MM.1S (cell line): ENCODE data around the gene SPACA9.

Source experiments
- DNase-seq: peaks from one replicate; pipeline ENCODE4 v3.0.0-alpha.2; 2015
- H2AFZ ChIP-seq: fragments of 300-600 bp; sonication (generic); 2 replicates; pipeline ENCODE4 v1.6.0; 2016; ENCODE audit warnings: antibody characterized with exemption, low read length
- H3F3A ChIP-seq: fragments of 300-600 bp; sonication (generic); 2 replicates; pipeline ENCODE4 v1.6.1; 2016; ENCODE audit warnings: mild to moderate bottlenecking, antibody characterized with exemption, low read length, moderate library complexity, mixed read lengths; ENCODE audit not compliant: insufficient read depth
- H3K27ac ChIP-seq: fragments of 300-600 bp; sonication (generic); 2 replicates; pipeline ENCODE4 v1.5.1; 2016; ENCODE audit warnings: mild to moderate bottlenecking, low read length
- H3K27me3 ChIP-seq: fragments of 300-600 bp; sonication (generic); replicated peaks from 2 replicates; pipeline ENCODE4 v1.6.0; 2016; ENCODE audit warnings: low read length; ENCODE audit not compliant: insufficient read depth
- H3K36me3 ChIP-seq: fragments of 300-600 bp; sonication (generic); replicated peaks from 2 replicates; pipeline ENCODE4 v1.6.1; 2016; ENCODE audit warnings: mild to moderate bottlenecking, low read length, mixed read lengths; ENCODE audit not compliant: insufficient read depth
- H3K4me1 ChIP-seq: fragments of 300-600 bp; sonication (generic); 2 replicates; pipeline ENCODE4 v1.6.1; 2016; ENCODE audit warnings: low read length, mixed read lengths
- H3K4me2 ChIP-seq: fragments of 300-600 bp; sonication (generic); 2 replicates; pipeline ENCODE4 v1.6.0; 2016; ENCODE audit warnings: low read depth, low read length
- H3K4me3 ChIP-seq: fragments of 300-600 bp; sonication (generic); 2 replicates; pipeline ENCODE4 v1.5.1; 2016; ENCODE audit warnings: low read length, mixed read lengths
- H3K79me2 ChIP-seq: fragments of 300-600 bp; sonication (generic); 2 replicates; pipeline ENCODE4 v1.6.1; 2016; ENCODE audit warnings: mixed run types, low read length, mixed read lengths
- H3K9ac ChIP-seq: fragments of 300-600 bp; sonication (generic); 2 replicates; pipeline ENCODE4 v1.6.1; 2016; ENCODE audit warnings: low read length, mixed read lengths
- H3K9me2 ChIP-seq: fragments of 300-600 bp; sonication (generic); replicated peaks from 2 replicates; pipeline ENCODE4 v1.6.1; 2016; ENCODE audit warnings: mild to moderate bottlenecking, low read length, mixed read lengths; ENCODE audit not compliant: insufficient read depth
- H3K9me3 ChIP-seq: fragments of 300-600 bp; sonication (generic); replicated peaks from 2 replicates; pipeline ENCODE4 v1.6.1; 2016; ENCODE audit warnings: mild to moderate bottlenecking, low read length, mixed read lengths; ENCODE audit not compliant: insufficient read depth
- H4K20me1 ChIP-seq: fragments of 300-600 bp; sonication (generic); 2 replicates; pipeline ENCODE4 v1.6.1; 2016; ENCODE audit warnings: mild to moderate bottlenecking, low read length, moderate library complexity, mixed read lengths; ENCODE audit not compliant: insufficient read depth
- EZH2 ChIP-seq: fragments of 300-600 bp; sonication (generic); optimal IDR thresholded peaks from 2 replicates; pipeline ENCODE3; 2017; ENCODE audit warnings: low read depth, mild to moderate bottlenecking, antibody characterized with exemption, low read length, mixed read lengths
- EZH2phosphoT487 ChIP-seq: fragments of 300-600 bp; sonication (generic); IDR thresholded peaks from 2 replicates; pipeline ENCODE4 v1.6.1; 2018; ENCODE audit warnings: antibody characterized with exemption, low read length
- TF ChIP-seq, protein P1 (sequence below): fragments of 300-600 bp; sonication (generic); IDR thresholded peaks from 2 replicates; pipeline ENCODE4 v1.5.1; 2016; ENCODE audit warnings: antibody characterized with exemption, low read length, mixed read lengths

SPACA9 gene

DNA sequence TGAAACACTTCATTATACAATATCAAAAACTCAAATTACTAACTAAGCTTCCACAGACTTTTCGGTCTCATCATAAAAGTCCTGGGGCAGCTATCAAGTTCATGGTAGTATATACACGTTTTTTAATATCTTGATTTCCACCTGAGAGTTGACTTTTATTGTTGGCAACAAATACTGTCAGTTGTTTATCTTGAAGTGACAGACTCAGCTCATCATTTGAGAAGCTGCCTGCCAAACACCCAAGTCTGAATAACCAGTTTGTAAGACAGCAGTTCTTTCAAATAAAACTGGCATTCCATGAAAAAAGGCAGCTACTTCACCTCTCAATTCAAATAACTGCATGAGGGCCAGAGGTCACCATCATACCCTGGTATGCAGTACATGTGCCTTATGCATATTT lies 30.6 kb downstream of the SPACA9 start:
- Histone ChIP-seq H3K4me3 (no peak overlapping the region), H3K9me2 (no peaks in the 10 kb centered on the region), H4K20me1 (no peaks in the 10 kb centered on the region), H3K27ac (no peak overlapping the region), H3K79me2 (no peaks in the 10 kb centered on the region), H2AFZ (no peak overlapping the region), H3K27me3 (no peaks in the 10 kb centered on the region), H3K4me1 (no peaks in the 10 kb centered on the region), H3K36me3 (no peaks in the 10 kb centered on the region), H3K4me2 (no peak overlapping the region), H3F3A (no peaks in the 10 kb centered on the region; the same call in 1 of the 2 replicates), H3K9ac (no peak overlapping the region), H3K9me3 (no peaks in the 10 kb centered on the region)
- TF ChIP-seq, protein P1, sequence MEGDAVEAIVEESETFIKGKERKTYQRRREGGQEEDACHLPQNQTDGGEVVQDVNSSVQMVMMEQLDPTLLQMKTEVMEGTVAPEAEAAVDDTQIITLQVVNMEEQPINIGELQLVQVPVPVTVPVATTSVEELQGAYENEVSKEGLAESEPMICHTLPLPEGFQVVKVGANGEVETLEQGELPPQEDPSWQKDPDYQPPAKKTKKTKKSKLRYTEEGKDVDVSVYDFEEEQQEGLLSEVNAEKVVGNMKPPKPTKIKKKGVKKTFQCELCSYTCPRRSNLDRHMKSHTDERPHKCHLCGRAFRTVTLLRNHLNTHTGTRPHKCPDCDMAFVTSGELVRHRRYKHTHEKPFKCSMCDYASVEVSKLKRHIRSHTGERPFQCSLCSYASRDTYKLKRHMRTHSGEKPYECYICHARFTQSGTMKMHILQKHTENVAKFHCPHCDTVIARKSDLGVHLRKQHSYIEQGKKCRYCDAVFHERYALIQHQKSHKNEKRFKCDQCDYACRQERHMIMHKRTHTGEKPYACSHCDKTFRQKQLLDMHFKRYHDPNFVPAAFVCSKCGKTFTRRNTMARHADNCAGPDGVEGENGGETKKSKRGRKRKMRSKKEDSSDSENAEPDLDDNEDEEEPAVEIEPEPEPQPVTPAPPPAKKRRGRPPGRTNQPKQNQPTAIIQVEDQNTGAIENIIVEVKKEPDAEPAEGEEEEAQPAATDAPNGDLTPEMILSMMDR, result no peak
- no peak for TF ChIP-seq EZH2phosphoT487
- no peak for TF ChIP-seq EZH2
- no peak for DNase-seq

DNA sequence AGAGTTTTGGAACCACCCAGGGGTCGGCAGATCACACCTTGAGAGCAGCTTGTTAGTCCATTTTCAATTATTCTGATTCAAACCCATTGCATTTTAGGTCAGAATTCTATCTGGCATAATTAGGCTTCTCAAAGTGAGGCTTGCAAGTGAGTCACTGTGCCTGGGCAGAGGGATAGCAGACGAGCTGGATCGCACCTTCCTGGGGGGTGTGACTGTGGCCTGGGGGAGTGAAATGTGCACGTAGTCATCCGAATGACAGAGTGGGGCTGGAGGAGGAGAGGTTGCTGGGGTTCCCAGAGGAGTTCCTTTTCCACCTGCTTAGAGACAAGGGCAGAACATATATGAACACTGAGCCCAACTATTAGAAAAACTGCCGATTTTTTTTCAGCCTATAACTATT lies 31.7 kb downstream of the SPACA9 start:
- Histone ChIP-seq H3F3A (no peaks in the 10 kb centered on the region; the same call in 1 of the 2 replicates), H3K4me1 (no peaks in the 10 kb centered on the region), H2AFZ (no peak overlapping the region), H3K79me2 (no peaks in the 10 kb centered on the region), H3K9me3 (no peaks in the 10 kb centered on the region), H3K4me2 (no peak overlapping the region), H4K20me1 (no peaks in the 10 kb centered on the region), H3K9ac (no peak overlapping the region), H3K4me3 (no peak overlapping the region), H3K27ac (no peak overlapping the region), H3K27me3 (no peaks in the 10 kb centered on the region), H3K9me2 (no peaks in the 10 kb centered on the region), H3K36me3 (no peaks in the 10 kb centered on the region)
- TF ChIP-seq EZH2phosphoT487, result no peak
- TF ChIP-seq, protein P1, result no peak
- TF ChIP-seq EZH2, result no peak
- DNase-seq, result no peak

DNA sequence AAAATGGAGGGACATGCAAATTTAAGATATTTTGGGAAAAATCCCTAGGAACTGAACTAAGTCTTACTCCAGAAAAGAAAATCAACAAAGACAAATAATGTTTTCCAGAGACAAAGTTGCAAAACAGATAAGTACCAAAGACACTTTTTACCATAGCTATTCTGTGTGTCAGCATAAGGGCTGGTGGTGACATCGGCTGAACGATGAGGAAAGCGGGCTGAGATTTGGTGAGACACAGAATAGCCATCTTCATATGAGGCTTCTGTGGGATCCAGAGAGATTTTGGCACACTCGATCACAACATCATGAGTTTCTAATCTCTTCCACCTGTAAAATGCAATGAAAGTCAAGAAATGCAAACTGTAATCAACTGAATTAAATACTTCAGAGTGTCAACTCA lies 33.4 kb downstream of the SPACA9 start:
- H3F3A ChIP-seq, result no peaks in the 10 kb centered on the region
- no peaks in the 10 kb centered on the region for H3K4me1 ChIP-seq
- no peaks in the 10 kb centered on the region for H3K9me2 ChIP-seq
- no peak for DNase-seq
- H3K9me3 ChIP-seq, result no peaks in the 10 kb centered on the region
- H3K4me3 ChIP-seq, result no peak overlapping the region
- H4K20me1 ChIP-seq, result no peaks in the 10 kb centered on the region
- no peaks in the 10 kb centered on the region for H3K36me3 ChIP-seq
- H3K27ac ChIP-seq, result no peak overlapping the region
- no peaks in the 10 kb centered on the region for H3K79me2 ChIP-seq
- no peak overlapping the region for H3K9ac ChIP-seq
- no peak overlapping the region for H2AFZ ChIP-seq
- H3K4me2 ChIP-seq, result no peak overlapping the region
- no peaks in the 10 kb centered on the region for H3K27me3 ChIP-seq
- TF ChIP-seq EZH2phosphoT487 (no peak), EZH2 (no peak)
- TF ChIP-seq, protein P1, result no peak
